GM23248 (cell line): ENCODE data around the gene NKAIN4. TPM values are rescaled to one million over a fixed set of nuclear protein-coding genes. Genes with fewer than 3 reads are reported as not detected.

Source experiments
- DNase-seq: peaks from one replicate; pipeline ENCODE4 v3.0.0-alpha.2; 2015
- H2AFZ ChIP-seq: fragments of 200-600 bp; sonication (generic); 2 replicates; pipeline ENCODE4 v1.6.1; 2016; ENCODE audit warnings: antibody characterized with exemption
- H3F3A ChIP-seq: fragments of 200-600 bp; sonication (generic); 2 replicates; pipeline ENCODE4 v1.6.1; 2016; ENCODE audit warnings: mild to moderate bottlenecking, antibody characterized with exemption, mixed run types; ENCODE audit not compliant: insufficient read depth
- H3K27ac ChIP-seq: fragments of 200-600 bp; sonication (generic); 2 replicates; pipeline ENCODE4 v1.5.1; 2016; ENCODE audit warnings: mild to moderate bottlenecking
- H3K27me3 ChIP-seq: fragments of 200-600 bp; sonication (generic); replicated peaks from 2 replicates; pipeline ENCODE4 v1.6.1; 2016; ENCODE audit warnings: mild to moderate bottlenecking; ENCODE audit not compliant: insufficient read depth
- H3K36me3 ChIP-seq: fragments of 200-600 bp; sonication (generic); 2 replicates; pipeline ENCODE4 v1.6.1; 2016; ENCODE audit warnings: low read depth, mild to moderate bottlenecking
- H3K4me1 ChIP-seq: fragments of 200-600 bp; sonication (generic); 2 replicates; pipeline ENCODE4 v1.6.1; 2016; ENCODE audit warnings: mild to moderate bottlenecking; ENCODE audit not compliant: insufficient read depth
- H3K4me2 ChIP-seq: fragments of 200-600 bp; sonication (generic); one replicate; pipeline ENCODE4 v1.6.1; 2016; ENCODE audit warnings: mild to moderate bottlenecking; ENCODE audit not compliant: unreplicated experiment
- H3K4me3 ChIP-seq: fragments of 200-600 bp; sonication (generic); 2 replicates; pipeline ENCODE4 v1.5.1; 2016; ENCODE audit warnings: mild to moderate bottlenecking
- H3K79me2 ChIP-seq: fragments of 200-600 bp; sonication (generic); 2 replicates; pipeline ENCODE4 v1.6.1; 2016; ENCODE audit warnings: mild to moderate bottlenecking; ENCODE audit not compliant: insufficient read depth
- H3K9ac ChIP-seq: fragments of 200-600 bp; sonication (generic); 2 replicates; pipeline ENCODE4 v1.6.1; 2016; ENCODE audit warnings: mild to moderate bottlenecking
- H3K9me2 ChIP-seq: fragments of 200-600 bp; sonication (generic); 2 replicates; pipeline ENCODE4 v1.6.1; 2016; ENCODE audit warnings: mixed run types, mild to moderate bottlenecking, moderate library complexity; ENCODE audit not compliant: insufficient read depth
- H3K9me3 ChIP-seq: fragments of 200-600 bp; sonication (generic); one replicate; pipeline ENCODE4 v1.6.1; 2017; ENCODE audit warnings: low read depth
- H4K20me1 ChIP-seq: fragments of 200-600 bp; sonication (generic); 2 replicates; pipeline ENCODE4 v1.6.0; 2016; ENCODE audit not compliant: insufficient read depth
- EZH2 ChIP-seq: fragments of 200-600 bp; sonication (generic); IDR thresholded peaks from 2 replicates; pipeline ENCODE4 v1.6.1; 2018; ENCODE audit warnings: antibody characterized with exemption, mild to moderate bottlenecking; ENCODE audit not compliant: insufficient read depth, poor library complexity, severe bottlenecking
- EZH2phosphoT487 ChIP-seq: fragments of 200-600 bp; sonication (generic); IDR thresholded peaks from 2 replicates; pipeline ENCODE4 v1.6.1; 2018; ENCODE audit warnings: antibody characterized with exemption, moderate library complexity, mild to moderate bottlenecking, low read depth; ENCODE audit not compliant: insufficient read depth
- WGBS, 2 experiments: methylation state at CpG; one replicate each; pipeline ENCODE4 v1.1.6; 2015 to 2017; ENCODE audit warnings: low lambda C conversion rate in 2 of 2, low coverage in 1 of 2; ENCODE audit errors: missing lambda C conversion rate in 2 of 2; 5-methylcytosine and 5-hydroxymethylcytosine counted together
- in situ Hi-C: fragments of 300-500 bp; cut with MboI; formaldehyde crosslinking; loops from 2 replicates; pipeline ENCODE4 v1.15.0; 2020
- polyA plus RNA-seq: library from polyadenylated mRNA; unstranded; fragments of >200 nt; fragmentation: Nextera tagmentation; extraction: Ambion mirVana; gene quantifications from 2 replicates; pipeline ENCODE4 v1.2.1, GENCODE V29; 2016
- total RNA-seq: library from RNA; depleted of rRNA; stranded (reverse); fragments of >200 nt; shearing (Covaris generic); gene quantifications from 2 replicates; pipeline ENCODE4 v1.2.3, GENCODE V29; 2014

The NKAIN4 gene
- total and polyA plus RNA-seq, 2 experiments from 2014 or later: not detected

DNA sequence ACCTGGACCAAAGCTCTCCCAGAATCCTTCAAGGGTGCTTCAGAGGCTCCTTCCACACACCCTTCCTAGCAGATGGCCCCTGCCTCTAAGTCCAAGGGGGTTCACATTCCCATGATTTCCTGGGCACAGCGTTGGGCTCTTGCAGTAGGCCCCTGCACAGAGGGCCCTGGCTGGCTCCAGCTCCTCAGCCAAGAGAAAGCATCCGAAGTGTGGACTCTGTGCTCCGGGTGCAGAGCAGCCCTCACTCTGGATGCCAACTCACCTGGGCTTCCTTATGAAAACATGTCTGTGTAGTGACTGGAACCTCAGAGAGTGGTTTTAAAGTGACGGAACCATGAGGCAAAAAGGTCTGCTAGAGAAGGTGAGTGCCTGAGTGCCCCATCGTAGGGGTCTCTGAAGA lies 49.9 kb downstream of the NKAIN4 start:
- Histone ChIP-seq H3K4me3 (no peak overlapping the region), H3K36me3 (peaks cover 14% of the 10 kb centered on the region; the same call in 1 of the 2 replicates), H3K4me2 (no peak overlapping the region), H3K9me2 (no peaks in the 10 kb centered on the region), H3K27me3 (no peaks in the 10 kb centered on the region), H3K79me2 (peaks cover 100% of the 10 kb centered on the region), H4K20me1 (no peaks in the 10 kb centered on the region; the same call in 1 of the 2 replicates), H2AFZ (no peak overlapping the region), H3K9ac (no peak overlapping the region), H3K27ac (no peak overlapping the region), H3K9me3 (no peaks in the 10 kb centered on the region), H3K4me1 (no peaks in the 10 kb centered on the region), H3F3A (no peaks in the 10 kb centered on the region; the same call in 1 of the 2 replicates)
- no peak for TF ChIP-seq EZH2phosphoT487
- TF ChIP-seq EZH2: no peak
- WGBS, 2 experiments: 76 to 78% methylated on average over 5 of the region's 5 CpGs
- no peak for DNase-seq
- in situ Hi-C loops: no loop called here

GRCh38 chr20:63202811-63203526 lies 51.3 kb downstream of the NKAIN4 start:
- no peaks in the 10 kb centered on the region for H3K4me1 ChIP-seq
- in situ Hi-C loops: no loop called here
- H2AFZ ChIP-seq: no peak overlapping the region
- no peak overlapping the region for H3K4me2 ChIP-seq
- H3K4me3 ChIP-seq: no peak overlapping the region
- no peak overlapping the region for H3K9ac ChIP-seq
- WGBS, 2 experiments: 97 to 98% methylated on average over 28 to 29 of the region's 29 CpGs
- H3F3A ChIP-seq: no peaks in the 10 kb centered on the region
- peaks cover 7% of the 10 kb centered on the region; the same call in 1 of the 2 replicates for H4K20me1 ChIP-seq
- no peak overlapping the region for H3K27ac ChIP-seq
- no peak for DNase-seq
- H3K9me3 ChIP-seq: no peaks in the 10 kb centered on the region
- peaks cover 10% of the 10 kb centered on the region; the same call in 1 of the 2 replicates for H3K36me3 ChIP-seq
- TF ChIP-seq EZH2phosphoT487 (no peak), EZH2 (no peak)
- peaks cover 100% of the 10 kb centered on the region for H3K79me2 ChIP-seq
- no peaks in the 10 kb centered on the region for H3K9me2 ChIP-seq
- H3K27me3 ChIP-seq: no peaks in the 10 kb centered on the region

GRCh38 chr20:63202021-63202420 lies 52.2 kb downstream of the NKAIN4 start:
- Histone ChIP-seq H2AFZ (no peak overlapping the region), H3K27me3 (no peaks in the 10 kb centered on the region), H3K27ac (no peak overlapping the region), H3K4me2 (no peak overlapping the region), H3K9me3 (no peaks in the 10 kb centered on the region), H3K9me2 (no peaks in the 10 kb centered on the region), H3F3A (no peaks in the 10 kb centered on the region), H3K36me3 (peaks cover 5% of the 10 kb centered on the region; the same call in 1 of the 2 replicates), H4K20me1 (peaks cover 12% of the 10 kb centered on the region; the same call in 1 of the 2 replicates), H3K9ac (no peak overlapping the region), H3K4me3 (no peak overlapping the region), H3K79me2 (peaks cover 100% of the 10 kb centered on the region), H3K4me1 (no peaks in the 10 kb centered on the region)
- in situ Hi-C loops: no loop called here
- no peak for TF ChIP-seq EZH2phosphoT487
- no peak for TF ChIP-seq EZH2
- WGBS, 2 experiments: 91% methylated on average over 17 of the region's 17 CpGs
- no peak for DNase-seq

DNA sequence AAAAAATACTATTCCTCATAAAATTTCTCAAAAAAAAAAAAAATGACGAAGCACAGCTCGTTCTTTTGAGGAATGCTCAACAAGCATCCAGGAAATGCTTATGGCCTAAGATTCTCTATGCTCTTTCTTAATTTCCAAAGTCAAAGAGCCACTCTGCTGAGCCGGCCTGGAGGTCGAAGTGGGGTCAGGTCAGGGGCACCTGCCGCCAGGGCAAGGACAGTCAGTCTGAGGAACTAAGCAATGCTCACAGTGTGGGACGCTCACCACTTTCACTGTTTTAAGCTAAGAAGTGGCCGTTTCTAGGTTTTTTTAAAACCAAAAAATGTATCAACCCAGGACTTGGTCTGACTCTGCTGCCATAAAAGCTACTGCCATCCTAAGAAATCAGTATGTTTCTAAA lies 55.7 kb downstream of the NKAIN4 start:
- Histone ChIP-seq H2AFZ (no peak overlapping the region), H4K20me1 (peaks cover 20% of the 10 kb centered on the region; the same call in 1 of the 2 replicates), H3K4me2 (no peak overlapping the region), H3K36me3 (peaks cover 18% of the 10 kb centered on the region), H3K9me2 (no peaks in the 10 kb centered on the region), H3F3A (peaks cover 9% of the 10 kb centered on the region; the same call in 1 of the 2 replicates), H3K4me3 (no peak overlapping the region), H3K9me3 (no peaks in the 10 kb centered on the region), H3K9ac (no peak overlapping the region; the same call in 1 of the 2 replicates), H3K4me1 (no peaks in the 10 kb centered on the region), H3K27me3 (no peaks in the 10 kb centered on the region), H3K79me2 (peaks cover 85% of the 10 kb centered on the region), H3K27ac (no peak overlapping the region)
- no peak for TF ChIP-seq EZH2phosphoT487
- TF ChIP-seq EZH2: no peak
- WGBS, 2 experiments: 56 to 59% methylated on average over 7 of the region's 7 CpGs
- DNase-seq: no peak
- in situ Hi-C loops: no loop called here
